ENCODE measurements around the gene CLEC16A.

The CLEC16A gene

DNA sequence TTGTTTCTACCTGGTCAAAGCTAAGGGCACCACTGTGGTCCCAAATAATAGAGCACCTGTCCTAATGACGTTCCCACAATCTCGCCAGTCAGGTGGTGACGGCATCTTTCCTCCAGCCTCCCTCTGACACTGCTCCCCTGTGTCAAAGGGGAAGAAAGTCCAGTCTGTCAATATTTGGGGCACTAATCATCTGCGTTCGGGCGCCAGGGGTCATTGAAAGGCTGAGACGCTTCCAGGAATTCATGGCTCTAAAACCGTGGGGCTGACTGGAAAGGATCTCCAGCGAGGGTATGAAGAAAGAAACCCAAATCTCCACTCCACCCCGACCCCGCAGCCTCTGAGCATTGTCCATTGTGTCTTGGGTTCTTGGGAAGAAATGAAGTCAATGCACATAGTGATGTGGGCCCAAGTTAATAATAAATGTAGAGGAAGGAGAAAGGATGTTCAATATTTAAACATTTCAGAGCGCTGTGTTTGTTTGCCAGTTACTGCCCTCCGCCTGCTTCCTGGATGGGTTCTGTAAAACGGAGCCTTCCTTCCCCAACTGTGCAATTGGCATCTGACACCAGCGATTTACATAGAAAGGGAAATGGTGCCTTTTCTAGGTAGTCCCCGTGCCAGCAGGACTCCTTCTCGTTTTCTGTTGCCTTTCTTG lies 208.4 kb downstream of the CLEC16A start:
- Histone ChIP-seq H3K4me1 (ENCODE audit: low read depth, poor library complexity, severe bottlenecking) (no peaks in the 10 kb centered on the region), H3K4me3 (IDR thresholded peaks at IDR 0.05; ENCODE audit: insufficient read depth, low read depth, low read length) (no peak overlapping the region), H3K9ac (no peak overlapping the region), H3K79me2 (ENCODE audit: insufficient read depth, low read depth) (no peaks in the 10 kb centered on the region), H3K4me2 (no peak overlapping the region), H4K20me1 (ENCODE audit: insufficient read depth) (no peaks in the 10 kb centered on the region), H3K27ac (no peak overlapping the region), H3K36me3 (ENCODE audit: insufficient read depth) (no peaks in the 10 kb centered on the region), H2AFZ (ENCODE audit: low read depth) (no peak overlapping the region), H3K27me3 (ENCODE audit: insufficient read depth, low read depth) (no peaks in the 10 kb centered on the region)
- TF ChIP-seq, protein P1, sequence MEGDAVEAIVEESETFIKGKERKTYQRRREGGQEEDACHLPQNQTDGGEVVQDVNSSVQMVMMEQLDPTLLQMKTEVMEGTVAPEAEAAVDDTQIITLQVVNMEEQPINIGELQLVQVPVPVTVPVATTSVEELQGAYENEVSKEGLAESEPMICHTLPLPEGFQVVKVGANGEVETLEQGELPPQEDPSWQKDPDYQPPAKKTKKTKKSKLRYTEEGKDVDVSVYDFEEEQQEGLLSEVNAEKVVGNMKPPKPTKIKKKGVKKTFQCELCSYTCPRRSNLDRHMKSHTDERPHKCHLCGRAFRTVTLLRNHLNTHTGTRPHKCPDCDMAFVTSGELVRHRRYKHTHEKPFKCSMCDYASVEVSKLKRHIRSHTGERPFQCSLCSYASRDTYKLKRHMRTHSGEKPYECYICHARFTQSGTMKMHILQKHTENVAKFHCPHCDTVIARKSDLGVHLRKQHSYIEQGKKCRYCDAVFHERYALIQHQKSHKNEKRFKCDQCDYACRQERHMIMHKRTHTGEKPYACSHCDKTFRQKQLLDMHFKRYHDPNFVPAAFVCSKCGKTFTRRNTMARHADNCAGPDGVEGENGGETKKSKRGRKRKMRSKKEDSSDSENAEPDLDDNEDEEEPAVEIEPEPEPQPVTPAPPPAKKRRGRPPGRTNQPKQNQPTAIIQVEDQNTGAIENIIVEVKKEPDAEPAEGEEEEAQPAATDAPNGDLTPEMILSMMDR (conservative IDR thresholded peaks at IDR 0.05; ENCODE audit: low read depth, low read length) = no peak

DNA sequence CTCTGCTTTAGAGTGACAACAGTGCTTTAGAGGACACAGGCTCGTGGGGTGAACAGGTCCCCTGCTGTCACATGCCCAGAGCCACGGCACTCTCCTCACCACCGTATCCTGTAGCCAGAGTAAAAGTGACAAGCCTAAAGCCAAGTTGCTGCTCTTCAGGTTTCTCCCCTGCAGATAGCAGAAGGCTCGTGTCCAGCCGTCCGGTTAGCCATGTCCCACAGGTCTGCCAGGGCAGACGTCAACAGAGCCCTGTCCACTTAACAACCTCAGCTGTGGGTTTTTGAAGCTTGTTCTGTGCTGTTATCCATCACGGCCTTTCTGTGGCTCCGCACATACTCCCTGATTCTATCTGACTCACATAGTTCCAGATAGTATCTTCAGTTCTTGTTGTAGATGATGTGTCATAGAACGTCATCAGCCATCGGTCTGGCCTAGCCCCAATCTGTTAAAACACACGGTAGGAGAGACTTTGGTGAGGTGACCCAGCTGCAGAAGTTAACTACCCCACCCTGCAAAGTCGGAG lies 211.0 kb downstream of the CLEC16A start:
- Histone ChIP-seq H3K4me1 (ENCODE audit: low read depth, poor library complexity, severe bottlenecking) (no peaks in the 10 kb centered on the region), H3K36me3 (ENCODE audit: insufficient read depth) (no peaks in the 10 kb centered on the region), H3K4me3 (IDR thresholded peaks at IDR 0.05; ENCODE audit: insufficient read depth, low read depth, low read length) (no peak overlapping the region), H3K27ac (no peak overlapping the region), H3K79me2 (ENCODE audit: insufficient read depth, low read depth) (no peaks in the 10 kb centered on the region), H3K9ac (no peak overlapping the region), H4K20me1 (ENCODE audit: insufficient read depth) (no peaks in the 10 kb centered on the region), H3K27me3 (ENCODE audit: insufficient read depth, low read depth) (no peaks in the 10 kb centered on the region), H2AFZ (ENCODE audit: low read depth) (no peak overlapping the region), H3K4me2 (no peak overlapping the region)
- TF ChIP-seq, protein P1 (conservative IDR thresholded peaks at IDR 0.05; ENCODE audit: low read depth, low read length) = no peak

DNA sequence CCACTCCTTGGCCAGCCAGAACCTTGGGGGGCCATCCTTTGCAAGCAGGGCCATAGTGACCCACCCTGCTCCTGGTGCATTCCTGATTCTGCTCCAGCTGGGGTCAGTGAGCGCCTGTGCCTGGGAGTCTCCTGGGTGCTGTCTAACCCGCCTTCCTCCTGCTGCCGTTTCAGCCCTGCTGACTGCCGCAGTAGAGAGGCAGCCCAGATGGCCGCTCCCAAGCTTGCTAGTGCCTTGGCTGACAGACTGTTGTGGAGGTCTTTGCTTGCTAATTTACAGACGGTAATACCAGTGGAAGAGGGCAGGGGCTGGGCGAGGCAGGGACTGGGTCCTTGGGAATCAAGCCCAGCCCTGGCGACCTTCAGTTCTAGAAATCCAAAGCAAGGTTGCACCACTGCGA lies 212.0 kb downstream of the CLEC16A start:
- Histone ChIP-seq H3K9ac (no peak overlapping the region), H2AFZ (ENCODE audit: low read depth) (no peak overlapping the region), H3K4me2 (no peak overlapping the region), H3K79me2 (ENCODE audit: insufficient read depth, low read depth) (no peaks in the 10 kb centered on the region), H3K27me3 (ENCODE audit: insufficient read depth, low read depth) (no peaks in the 10 kb centered on the region), H3K27ac (no peak overlapping the region), H3K4me1 (ENCODE audit: low read depth, poor library complexity, severe bottlenecking) (no peaks in the 10 kb centered on the region), H4K20me1 (ENCODE audit: insufficient read depth) (no peaks in the 10 kb centered on the region), H3K4me3 (IDR thresholded peaks at IDR 0.05; ENCODE audit: insufficient read depth, low read depth, low read length) (no peak overlapping the region), H3K36me3 (ENCODE audit: insufficient read depth) (no peaks in the 10 kb centered on the region)
- TF ChIP-seq, protein P1 (conservative IDR thresholded peaks at IDR 0.05; ENCODE audit: low read depth, low read length) = no peak

DNA sequence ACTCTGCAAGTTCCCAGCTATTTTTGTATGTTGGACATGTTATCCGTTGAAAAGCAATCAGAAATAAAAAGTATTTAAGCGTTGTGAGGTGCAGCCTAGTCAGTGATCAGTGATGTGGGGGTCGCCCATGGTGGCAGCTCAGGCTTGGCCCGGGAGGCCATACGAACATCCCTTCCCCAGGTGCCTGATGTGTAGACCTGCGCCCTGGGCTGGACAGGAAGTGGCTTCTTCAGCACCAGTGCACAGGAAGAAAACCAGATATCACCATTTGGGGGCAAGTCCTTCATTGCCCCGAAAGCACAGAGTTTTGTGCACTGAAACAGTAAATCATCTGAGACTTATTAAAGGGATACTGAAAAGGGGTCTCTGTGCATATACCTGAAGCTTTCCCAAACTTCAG lies 212.8 kb downstream of the CLEC16A start:
- TF ChIP-seq, protein P1 (conservative IDR thresholded peaks at IDR 0.05; ENCODE audit: low read depth, low read length) = no peak
- Histone ChIP-seq H3K4me3 (IDR thresholded peaks at IDR 0.05; ENCODE audit: insufficient read depth, low read depth, low read length) (no peak overlapping the region), H2AFZ (ENCODE audit: low read depth) (no peak overlapping the region), H3K9ac (no peak overlapping the region), H3K4me2 (no peak overlapping the region), H3K79me2 (ENCODE audit: insufficient read depth, low read depth) (no peaks in the 10 kb centered on the region), H3K36me3 (ENCODE audit: insufficient read depth) (no peaks in the 10 kb centered on the region), H3K27me3 (ENCODE audit: insufficient read depth, low read depth) (no peaks in the 10 kb centered on the region), H3K27ac (no peak overlapping the region), H3K4me1 (ENCODE audit: low read depth, poor library complexity, severe bottlenecking) (no peaks in the 10 kb centered on the region), H4K20me1 (ENCODE audit: insufficient read depth) (no peaks in the 10 kb centered on the region)
